ENCODE measurements around the gene COASY. TPM values are rescaled to one million over a fixed set of nuclear protein-coding genes. Genes with fewer than 3 reads are reported as not detected.

COASY gene
- total and polyA plus RNA-seq, 11 donors: 24.3 to 59.1 (median 34.4) TPM

- peak; percentile 95 to 98 (median 97) for DNase-seq
- Histone ChIP-seq H3K4me1 (peaks cover 10 to 59% (median 37%) of the 10 kb centered on the region in 12 donors), H3K4me3 (peak within 1 kb of the TSS; percentile 74 to 98 (median 92)), H3K27me3 (no peaks in the 10 kb centered on the region), H3K27ac (peak within 1 kb of the TSS; percentile 94 to 99 (median 98)), H3K9me3 (no peaks in the 10 kb centered on the region), H3K36me3 (peaks cover 0 to 64% (median 56%) of the 10 kb centered on the region in 9 donors)
- ATAC-seq: peak; percentile 77 to 85 (median 84)
- TF ChIP-seq POLR2A (IDR thresholded peaks at IDR 0.05): peak in 1 of 2 donors; percentile 74
- TF ChIP-seq CTCF (IDR thresholded peaks at IDR 0.05): no peak
- 0 to 2% (median 1%) methylated on average over 20 to 72 of the region's 72 CpGs for WGBS, 4 donors
- intact Hi-C loops (cut with DNase I): no loop called here
Measured at GRCh38 chr17:42566883-42567573, 5.1 kb downstream of the COASY start, which contains the start of gene MLX. Gene MLX (plus strand): TSS chr17:42567100. CDS start chr17:42567125, 25 bp downstream.

- peaks cover 0 to 77% (median 71%) of the 10 kb centered on the region in 9 donors for H3K36me3 ChIP-seq
- whole genome bisulfite sequencing, 4 donors: 86 to 92% (median 87%) methylated on average over 14 of the region's 14 CpGs
Measured at GRCh38 chr17:42568341-42569111, 6.6 kb downstream of the COASY start.

GRCh38 chr17:42571435-42572225, 9.7 kb downstream of the COASY start:
- H3K9me3 ChIP-seq: no peaks in the 10 kb centered on the region
- H3K4me3 ChIP-seq: no peak overlapping the region
- peak in 1 of 5 donors; percentile 6 for DNase-seq
- ATAC-seq: no peak
- H3K27ac ChIP-seq: no peak overlapping the region
- 57 to 62% (median 59%) methylated on average over 12 of the region's 12 CpGs for WGBS, 4 donors
- intact Hi-C loops (cut with DNase I): loop anchor here in 1 of 10 donors (10.0 kb wide), 1 partner anchor 193 kb away; the partner anchor contains the start of gene RAMP2
- no peaks in the 10 kb centered on the region for H3K27me3 ChIP-seq
- peaks cover 0 to 75% (median 72%) of the 10 kb centered on the region in 9 donors for H3K36me3 ChIP-seq
- TF ChIP-seq CTCF (IDR thresholded peaks at IDR 0.05) (no peak), POLR2A (IDR thresholded peaks at IDR 0.05) (no peak)
- peaks cover 0 to 41% (median 12%) of the 10 kb centered on the region in 12 donors for H3K4me1 ChIP-seq

More at GRCh38 chr17:42568341-42569111, 6.6 kb downstream of the COASY start:
- peak in 1 of 5 donors; percentile 33 for DNase-seq
- TF ChIP-seq CTCF (IDR thresholded peaks at IDR 0.05): no peak
- TF ChIP-seq POLR2A (IDR thresholded peaks at IDR 0.05): no peak
- Histone ChIP-seq H3K9me3 (no peaks in the 10 kb centered on the region), H3K27ac (peak overlapping the region in 8 of 12 donors; percentile 42 to 99 (median 96)), H3K27me3 (no peaks in the 10 kb centered on the region), H3K4me1 (peaks cover 4 to 46% (median 26%) of the 10 kb centered on the region in 12 donors), H3K4me3 (peak overlapping the region in 4 of 12 donors; percentile 78 to 97 (median 88))
- intact Hi-C loops (cut with DNase I): no loop called here
- ATAC-seq: no peak
